Panc1 (cell line): Measurements from ENCODE around the gene PPM1G. TPM values are rescaled to one million over a fixed set of nuclear protein-coding genes. Genes with fewer than 3 reads are reported as not detected.

Experiments
- ATAC-seq: fragments of 200-7000 bp; cut with Tn5 transposase; 2 replicates; pipeline ENCODE4 v1.9.1; 2020; ENCODE audit warnings: mild to moderate bottlenecking, moderate library complexity
- BruUV-seq: library from RNA; stranded (reverse); fragments of 400-500 nt; replicated peaks from 2 replicates; lab custom pipeline; 2021; lab: Mats Ljungman, UMichigan
- CTCF ChIA-PET: fragments of 300-600 bp; sonication (Branson Sonifier 250); formaldehyde crosslinking; loops from one replicate; lab custom pipeline; 2022; ENCODE audit warnings: antibody characterized with exemption; lab: Charles Lee
- POLR2A ChIA-PET: fragments of 300-600 bp; sonication (Branson Sonifier 250); formaldehyde crosslinking; loops from one replicate; lab custom pipeline; 2022; ENCODE audit warnings: antibody characterized with exemption; lab: Charles Lee
- DNase-seq: peaks from one replicate; pipeline ENCODE4 v3.0.0-alpha.2; 2010; ENCODE audit warnings: low read depth, low spot score
- H3K27ac ChIP-seq: 2 replicates; pipeline ENCODE4 v1.5.1; 2011; ENCODE audit warnings: mild to moderate bottlenecking, low read length, inconsistent platforms
- H3K27me3 ChIP-seq: fragments of 200-500 bp; sonication (Bioruptor generic); 2 replicates; pipeline ENCODE4 v1.6.0; 2014; ENCODE audit warnings: low read length, inconsistent platforms; ENCODE audit not compliant: control insufficient read depth, insufficient read depth
- H3K36me3 ChIP-seq: fragments of 200-500 bp; sonication (Bioruptor generic); 2 replicates; pipeline ENCODE4 v1.5.1; 2014; ENCODE audit warnings: inconsistent platforms, mild to moderate bottlenecking, low read length, moderate library complexity; ENCODE audit not compliant: control insufficient read depth, insufficient read depth
- H3K4me1 ChIP-seq: 2 replicates; pipeline ENCODE4 v1.5.1; 2011; ENCODE audit warnings: inconsistent platforms, mild to moderate bottlenecking, low read length, moderate library complexity; ENCODE audit not compliant: control insufficient read depth, insufficient read depth
- H3K4me3 ChIP-seq, 2 experiments: 2 replicates each; pipeline ENCODE4 v1.5.1; 2011 to 2012; ENCODE audit warnings: low read depth in 2 of 2, low read length in 2 of 2, mild to moderate bottlenecking in 2 of 2, inconsistent platforms in 1 of 2, moderate library complexity in 1 of 2
- H3K9me3 ChIP-seq: fragments of 200-500 bp; sonication (Bioruptor generic); 2 replicates; pipeline ENCODE4 v1.5.1; 2014; ENCODE audit warnings: low read depth, mild to moderate bottlenecking, inconsistent platforms, low read length, moderate library complexity; ENCODE audit not compliant: control insufficient read depth, insufficient read depth
- CTCF ChIP-seq: fragments of 450-650 bp; IDR thresholded peaks from 2 replicates; pipeline ENCODE4 v1.5.1; 2017; ENCODE audit warnings: mild to moderate bottlenecking
- POLR2AphosphoS5 ChIP-seq: IDR thresholded peaks from 2 replicates; pipeline ENCODE4 v1.6.1; 2012; ENCODE audit warnings: mild to moderate bottlenecking, low read depth, low read length, moderate library complexity
- REST ChIP-seq, 2 experiments: IDR thresholded peaks; 2 replicates each; pipeline ENCODE4 v1.6.1; 2011 to 2012; ENCODE audit warnings: low read depth in 2 of 2, control low read depth in 1 of 2, low read length in 1 of 2, mild to moderate bottlenecking in 1 of 2, moderate library complexity in 1 of 2; ENCODE audit not compliant: insufficient read depth in 1 of 2
- SIN3A ChIP-seq: IDR thresholded peaks from 2 replicates; pipeline ENCODE4 v1.6.1; 2012; ENCODE audit warnings: low read depth, mild to moderate bottlenecking, low read length, moderate library complexity, borderline replicate concordance; ENCODE audit not compliant: insufficient read depth
- TCF7L2 ChIP-seq: IDR thresholded peaks from 2 replicates; pipeline ENCODE4 v1.6.1; 2011; ENCODE audit warnings: mild to moderate bottlenecking, low read depth, low read length, inconsistent platforms
- in situ Hi-C: cut with HindIII; loops from 2 replicates; pipeline ENCODE4 v1.10.0; 2016; ENCODE audit warnings: low sequenced_read_pairs, low pct_unique_long_range_greater_than_20kb
- intact Hi-C: fragments of 100-400 bp; cut with micrococcal nuclease; formaldehyde crosslinking; loops from one replicate; pipeline ENCODE4 v1.10.0; 2022; ENCODE audit not compliant: unreplicated experiment
- total RNA-seq: library from RNA; stranded (reverse); gene quantifications from one replicate; pipeline ENCODE4 v1.2.1, GENCODE V29; 2021; ENCODE audit not compliant: unreplicated experiment

The PPM1G gene
- total RNA-seq, 1 experiment from 2014 or later: 115 TPM

- no peak for ATAC-seq
- in situ Hi-C loops: no loop called here
- POLR2A ChIA-PET: interaction anchor here (0.6 kb wide), 1 partner anchor 117 kb away, joined by 6 read pairs; no protein-coding TSS in a partner anchor
- Histone ChIP-seq H3K36me3 (peaks cover 27% of the 10 kb centered on the region), H3K27ac (no peak overlapping the region), H3K27me3 (no peaks in the 10 kb centered on the region), H3K4me3 (no peak overlapping the region), H3K4me1 (no peaks in the 10 kb centered on the region), H3K9me3 (no peaks in the 10 kb centered on the region)
- no peak for TF ChIP-seq POLR2AphosphoS5
- TF ChIP-seq SIN3A: no peak
- no peak for TF ChIP-seq TCF7L2
- TF ChIP-seq REST (IDR thresholded peaks at IDR 0.05; ENCODE audit: insufficient read depth in 1 of 2, low read depth in 2 of 2, low read length in 1 of 2): no peak
- no peak for DNase-seq
- no TSS peak for BruUV-seq
- intact Hi-C loops: no loop called here
- CTCF ChIA-PET: no interaction called here
Measured at GRCh38 chr2:27435628-27436027, 26.2 kb upstream of the PPM1G start.

GRCh38 chr2:27431395-27431794, 22.0 kb upstream of the PPM1G start:
- H3K4me3 ChIP-seq: no peak overlapping the region
- ChIA-PET CTCF (no interaction called here), POLR2A (no interaction called here)
- H3K27ac ChIP-seq: no peak overlapping the region
- no TSS peak for BruUV-seq
- intact Hi-C loops: no loop called here
- H3K36me3 ChIP-seq: peaks cover 16% of the 10 kb centered on the region
- in situ Hi-C loops: no loop called here
- TF ChIP-seq SIN3A (no peak), CTCF (no peak), TCF7L2 (no peak), POLR2AphosphoS5 (no peak), REST (IDR thresholded peaks at IDR 0.05; ENCODE audit: insufficient read depth in 1 of 2, low read depth in 2 of 2, low read length in 1 of 2) (no peak)
- no peaks in the 10 kb centered on the region for H3K9me3 ChIP-seq
- ATAC-seq (no peak), DNase-seq (peak; percentile 55)
- H3K4me1 ChIP-seq: peaks cover 15% of the 10 kb centered on the region
- H3K27me3 ChIP-seq: no peaks in the 10 kb centered on the region
